ENCODE data around the gene BTBD18.

BTBD18 gene

DNA sequence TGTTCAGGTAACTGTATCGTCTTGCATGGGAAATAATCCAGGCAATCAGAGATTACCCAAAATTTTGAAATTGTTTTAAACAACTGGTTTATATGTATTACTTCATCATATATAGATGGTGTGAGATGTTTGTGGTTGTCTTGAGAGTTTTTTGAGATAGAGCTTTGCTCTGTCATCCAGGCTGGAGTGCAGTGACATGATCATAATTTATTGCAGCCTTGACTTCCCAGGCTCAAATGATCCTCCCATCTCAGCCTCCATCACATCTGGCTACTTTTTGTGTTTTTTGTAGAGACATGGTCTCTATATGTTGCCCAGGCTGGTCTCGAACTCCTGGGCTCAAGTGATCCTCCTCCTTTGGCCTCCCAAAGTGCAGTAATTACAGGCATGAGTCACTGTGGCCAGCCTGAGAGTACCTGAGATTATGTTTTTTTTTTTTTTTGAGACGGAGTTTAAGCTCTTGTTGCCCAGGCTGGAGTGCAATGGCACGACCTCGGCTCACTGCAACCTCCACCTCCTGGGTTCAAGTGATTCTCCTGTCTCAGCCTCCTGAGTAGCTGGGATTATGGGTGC, 21.5 kb upstream of the BTBD18 start:
- no peak for DNase-seq

DNA sequence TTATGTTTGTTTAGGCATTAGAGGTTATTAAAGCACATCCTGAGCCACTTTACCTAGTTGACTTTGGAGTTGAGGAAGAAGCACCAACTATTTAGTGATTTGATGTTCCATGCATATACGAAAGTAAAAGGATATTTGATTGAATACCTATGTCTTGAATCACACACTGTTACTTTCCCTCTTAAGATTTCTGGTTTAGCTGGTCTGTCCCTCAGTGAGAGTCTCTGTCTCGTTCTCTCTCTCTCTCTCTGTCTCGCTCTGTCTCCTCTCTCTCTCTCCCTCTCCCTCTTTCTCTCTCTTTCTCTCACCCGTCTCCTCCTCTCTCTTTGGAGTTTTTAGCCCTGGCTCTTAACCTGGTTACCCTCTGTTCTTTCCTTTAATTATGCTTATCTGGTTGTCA, 20.9 kb upstream of the BTBD18 start:
- DNase-seq = no peak

DNA sequence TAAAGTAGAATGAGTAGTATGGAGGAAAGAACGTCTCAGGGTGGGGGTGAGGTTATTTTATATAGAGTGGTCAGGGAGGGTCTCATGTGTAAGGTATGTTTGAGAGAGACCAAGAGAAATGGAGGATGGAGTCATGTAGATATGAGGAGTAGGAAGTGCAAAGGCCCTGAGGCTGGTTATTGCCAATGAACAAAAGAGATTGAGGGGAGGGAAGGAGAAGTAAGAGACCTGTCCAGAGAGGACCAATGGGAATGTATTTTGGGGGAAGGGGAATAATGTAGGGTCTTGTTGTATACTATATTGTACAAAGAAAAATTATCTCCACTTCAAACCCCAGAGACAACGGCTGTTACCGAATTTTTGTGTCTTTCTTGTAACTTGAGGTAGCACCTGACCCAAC, 19.7 kb upstream of the BTBD18 start:
- DNase-seq = no peak

DNA sequence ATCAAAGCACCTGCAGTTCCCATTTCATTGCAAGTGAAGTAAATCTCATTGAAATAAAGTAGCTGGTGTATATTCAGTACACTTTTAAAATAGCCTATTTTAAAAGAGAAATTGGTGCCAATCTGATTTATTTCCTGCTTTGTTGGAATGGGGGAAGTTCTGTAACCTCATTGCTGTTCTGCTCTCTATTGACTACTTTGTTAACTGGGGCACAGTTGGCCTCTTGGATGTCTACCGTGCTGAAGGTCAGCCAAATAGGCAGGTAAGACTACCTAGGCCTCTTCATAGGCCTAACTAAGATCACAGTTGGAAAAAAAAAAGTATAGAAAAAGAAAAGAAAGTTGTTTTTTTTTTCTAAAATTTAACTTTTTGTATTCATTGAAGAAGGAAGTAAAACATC, 19.2 kb upstream of the BTBD18 start:
- no peak for DNase-seq

DNA sequence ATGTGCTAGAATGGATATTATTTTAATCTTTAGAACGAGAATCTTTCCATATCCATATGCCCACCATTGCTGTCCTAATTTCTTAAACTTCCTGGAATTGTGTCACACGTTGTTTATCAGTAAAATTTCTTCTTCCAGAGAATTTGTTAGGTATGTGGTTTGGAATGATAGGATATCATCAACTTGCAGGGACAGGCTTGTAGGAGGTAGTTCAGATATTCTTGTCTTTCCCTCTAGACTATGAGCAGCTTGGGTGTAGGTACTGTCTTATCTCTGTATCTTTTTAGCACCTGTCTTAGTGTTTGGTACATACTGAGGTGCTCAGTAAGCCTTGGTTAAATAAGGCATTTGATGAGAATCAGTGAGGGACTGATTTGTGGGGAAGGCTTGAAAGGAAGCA, 13.4 kb upstream of the BTBD18 start:
- no peak for DNase-seq

DNA sequence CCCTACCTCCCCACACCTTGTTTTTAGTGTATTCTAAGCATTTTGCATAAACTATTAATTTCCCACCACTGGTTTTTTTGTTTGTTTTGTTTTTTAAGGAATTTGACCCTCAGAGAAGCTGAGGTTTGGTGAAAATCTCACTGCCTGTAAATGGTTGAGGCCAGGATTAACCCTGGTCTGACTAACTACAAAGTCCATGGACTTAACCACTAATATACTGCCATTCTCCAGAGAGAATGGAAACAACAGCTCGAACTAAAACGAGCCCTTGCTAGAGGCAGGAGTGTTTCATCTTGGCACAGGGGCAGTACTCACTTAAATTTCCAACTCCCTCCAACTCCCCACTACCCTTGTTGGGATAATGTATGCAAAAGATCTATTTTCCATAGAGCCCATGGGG, 12.9 kb upstream of the BTBD18 start:
- no peak for DNase-seq

DNA sequence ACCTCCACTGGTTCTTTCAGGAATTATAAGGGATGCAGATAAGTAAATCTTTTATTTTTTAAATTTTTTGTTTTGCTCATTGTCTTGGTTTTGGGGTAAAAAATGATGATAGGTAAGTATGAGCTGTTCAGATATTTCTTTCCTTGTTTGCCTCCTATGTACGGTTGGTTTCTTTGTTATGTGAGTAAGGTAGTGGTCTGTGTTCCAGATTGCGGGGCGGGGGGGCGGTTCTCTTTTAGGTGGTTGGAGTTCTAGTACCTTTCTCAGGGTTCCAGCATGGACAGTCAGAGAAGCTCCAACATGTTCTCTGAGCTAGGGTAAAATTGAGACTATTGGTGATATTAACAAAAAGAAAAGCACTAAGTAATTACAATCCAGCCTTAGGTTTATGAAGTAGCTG, 12.4 kb upstream of the BTBD18 start:
- no peak for DNase-seq

DNA sequence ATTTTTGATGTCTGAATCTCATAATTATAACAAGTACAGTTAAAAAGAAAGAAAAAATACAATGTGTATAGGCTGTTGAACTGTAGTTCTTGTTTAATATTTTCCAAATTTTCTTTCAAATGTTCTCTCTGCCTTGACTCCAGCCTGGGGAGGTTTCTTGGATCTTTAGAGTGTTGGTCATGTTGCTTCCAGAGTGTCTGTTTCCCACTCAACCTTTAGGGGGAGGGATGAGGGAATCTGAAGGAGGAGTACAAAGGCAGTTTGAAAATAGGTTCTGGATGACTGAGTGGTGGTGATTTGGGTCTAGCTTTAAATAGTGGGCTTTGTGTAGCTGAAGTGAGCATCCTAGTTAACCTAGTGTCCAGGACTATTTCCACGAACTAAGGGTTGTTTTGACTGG, 11.9 kb upstream of the BTBD18 start:
- DNase-seq = no peak

DNA sequence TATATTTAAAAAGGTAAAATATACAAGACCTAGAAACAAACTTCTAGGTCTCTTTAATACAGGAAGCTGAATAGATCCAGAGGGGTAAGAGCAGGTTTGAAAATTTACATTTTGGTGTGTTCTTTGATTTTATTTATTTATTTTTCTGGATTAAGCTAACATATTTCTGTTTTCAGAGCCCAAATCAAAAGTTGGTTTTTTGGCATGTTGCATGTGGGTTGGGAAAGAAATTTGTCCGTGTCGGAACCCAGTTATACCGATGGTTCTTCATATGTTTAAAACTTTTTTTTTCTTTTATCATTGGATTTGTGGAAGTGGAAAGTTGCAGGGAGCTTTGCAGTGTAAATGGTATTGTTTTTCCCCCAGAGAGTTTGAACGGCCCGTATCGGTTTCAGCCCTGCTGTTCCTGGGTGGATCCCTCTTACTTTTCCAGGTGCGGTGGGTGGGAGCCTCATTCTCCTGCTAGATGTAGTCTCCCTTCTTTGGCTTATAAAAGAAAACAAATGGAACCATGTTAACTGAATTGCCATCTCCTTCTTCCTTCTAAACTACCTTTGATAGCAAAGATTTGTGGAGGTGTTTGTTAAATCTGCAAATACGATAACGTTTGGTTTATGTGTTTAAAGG, 10.7 kb upstream of the BTBD18 start:
- DNase-seq = no peak

DNA sequence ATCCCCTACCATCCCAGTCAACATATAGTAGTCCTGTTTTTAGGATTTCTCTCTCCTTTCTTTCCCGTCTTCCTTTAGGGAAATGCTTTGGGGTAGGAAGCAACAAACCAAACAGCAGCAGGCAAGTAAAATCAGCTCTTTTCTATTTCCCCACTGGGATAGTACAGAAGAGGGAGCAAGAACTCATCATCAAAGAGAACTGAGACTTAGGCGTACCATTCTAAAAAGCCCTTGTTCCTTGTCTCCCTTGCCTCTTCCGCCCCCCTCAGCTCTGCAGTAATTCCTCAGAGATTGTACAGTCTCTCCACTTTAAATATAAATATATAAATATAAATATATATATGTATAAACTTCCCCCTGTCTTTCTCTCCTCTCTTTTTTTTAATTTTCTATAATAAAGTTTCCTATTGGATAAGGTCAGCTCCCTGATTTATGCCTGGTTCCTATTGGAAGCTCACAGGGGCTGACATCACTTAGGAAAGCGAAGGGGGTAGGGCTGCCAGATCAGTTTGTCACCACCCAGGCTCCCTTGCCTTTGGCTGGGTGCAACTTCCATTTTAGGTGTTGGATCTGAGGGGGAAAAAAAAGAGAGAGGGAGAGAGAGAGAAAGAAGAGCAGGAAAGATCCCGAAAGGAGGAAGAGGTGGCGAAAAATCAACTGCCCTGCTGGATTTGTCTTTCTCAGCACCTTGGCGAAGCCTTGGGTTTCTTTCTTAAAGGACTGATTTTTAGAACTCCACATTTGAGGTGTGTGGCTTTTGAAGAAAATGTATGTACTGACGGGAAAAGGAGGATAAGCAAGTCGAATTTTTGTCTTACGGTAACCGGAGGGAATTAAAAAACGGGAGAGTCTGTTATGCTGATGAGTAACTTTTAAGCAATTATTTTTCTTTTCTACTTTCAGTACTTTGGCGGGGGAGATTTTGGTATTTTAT, 9.9 kb upstream of the BTBD18 start, which contains the start of gene CTNND1:
CTNND1 (plus strand) TSS at position 502 of the 934 bp plus-strand sequence. CDS start 29,677 bp downstream, outside the sequence.
- no peak for DNase-seq

DNA sequence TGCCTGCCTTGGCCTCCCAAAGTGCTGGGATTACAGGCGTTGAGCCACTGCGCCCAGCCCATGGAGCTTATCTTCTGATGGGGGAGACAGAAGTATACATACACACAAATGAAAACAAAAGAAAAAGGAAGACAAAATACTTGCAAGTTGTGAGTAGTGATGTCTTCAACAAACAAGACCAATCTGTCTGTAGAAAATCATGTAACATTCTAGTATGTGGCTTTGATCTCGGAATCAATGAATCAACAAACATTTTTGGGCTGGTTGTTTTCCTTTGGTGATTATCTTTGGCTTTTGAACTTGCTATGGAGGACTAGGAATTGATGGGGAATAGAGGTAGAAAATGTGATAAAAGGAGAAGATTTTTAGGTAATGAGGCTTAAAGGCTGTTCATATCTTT, 6.6 kb upstream of the BTBD18 start:
- no peak for DNase-seq

DNA sequence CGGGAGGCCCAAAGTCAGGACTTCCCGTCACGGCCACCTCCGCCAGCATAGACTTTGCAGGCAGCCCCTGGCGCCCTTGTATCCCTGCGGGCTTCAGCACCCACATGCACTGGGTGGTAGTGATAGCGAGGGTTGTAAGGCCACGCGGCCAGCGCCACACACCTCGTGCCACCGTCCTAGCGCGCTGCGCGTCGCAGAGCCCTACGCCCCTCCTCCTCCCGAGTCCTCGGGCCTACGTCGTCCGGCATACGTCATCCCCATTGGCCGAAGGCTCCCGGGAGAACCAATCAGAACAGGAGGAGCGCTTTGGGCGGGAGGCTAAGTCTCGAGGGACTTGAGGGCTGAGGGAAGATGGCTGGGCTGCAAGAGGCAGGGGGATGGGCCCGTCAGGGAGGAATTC, 1.3 kb upstream of the BTBD18 start:
- DNase-seq = no peak

DNA sequence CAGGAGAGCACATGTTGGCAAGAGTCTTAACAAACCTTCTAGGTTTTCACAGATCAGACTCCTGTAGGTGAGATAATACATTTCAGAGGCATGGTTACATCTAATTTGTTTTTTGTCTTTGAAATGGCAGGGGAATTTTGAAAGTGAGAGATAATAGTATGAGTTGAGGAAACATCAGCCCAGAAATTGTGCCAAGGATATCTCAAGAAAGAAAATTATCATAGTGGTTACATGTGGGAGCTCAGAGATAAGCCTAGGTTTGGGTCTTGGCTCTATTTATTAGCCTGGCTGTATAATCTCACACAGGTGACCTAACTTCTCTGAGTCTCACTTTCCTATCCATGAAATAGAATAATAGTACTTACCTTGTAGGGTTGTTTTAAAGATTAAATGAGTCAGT, 443 bp downstream of the BTBD18 start:
- DNase-seq = no peak

DNA sequence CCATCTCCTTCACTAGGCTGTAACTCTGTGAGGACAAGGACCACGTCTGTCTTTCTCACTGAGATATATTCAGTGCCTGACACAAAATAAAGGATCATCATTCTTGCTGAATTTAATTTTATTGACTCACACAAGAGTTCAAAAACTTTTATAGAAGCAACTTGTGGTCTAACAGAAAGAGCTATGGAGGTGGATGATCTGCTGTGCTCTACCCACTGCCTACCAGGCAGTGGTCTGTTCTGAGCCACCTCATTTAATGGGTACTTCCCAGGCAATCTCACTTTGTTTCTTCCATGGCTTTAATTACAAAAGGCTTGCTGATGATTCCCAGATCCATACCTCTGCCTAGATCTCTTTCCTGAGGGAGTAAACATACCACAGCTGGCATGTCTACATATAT, 4.7 kb downstream of the BTBD18 start:
- DNase-seq = no peak

DNA sequence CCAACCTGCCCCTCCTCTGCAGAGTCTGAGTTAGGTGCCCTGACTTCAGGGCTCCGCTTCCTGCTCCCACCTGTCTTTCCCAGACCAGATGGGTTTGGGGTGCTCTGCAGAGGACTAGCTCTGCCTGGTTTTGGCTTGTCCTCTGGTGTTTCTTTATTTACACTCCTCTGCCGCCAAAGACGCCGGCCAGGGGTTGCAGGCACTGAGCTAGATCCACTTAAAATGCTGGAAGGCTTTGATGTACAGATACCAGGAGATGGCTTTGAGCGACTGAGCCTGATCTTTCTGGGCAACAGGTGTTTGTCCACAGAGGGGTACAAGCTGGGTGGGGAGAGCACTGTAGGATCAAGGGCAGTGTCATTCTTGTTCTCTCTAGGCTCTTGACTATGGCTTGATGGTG, 6.4 kb downstream of the BTBD18 start:
- DNase-seq = no peak

DNA sequence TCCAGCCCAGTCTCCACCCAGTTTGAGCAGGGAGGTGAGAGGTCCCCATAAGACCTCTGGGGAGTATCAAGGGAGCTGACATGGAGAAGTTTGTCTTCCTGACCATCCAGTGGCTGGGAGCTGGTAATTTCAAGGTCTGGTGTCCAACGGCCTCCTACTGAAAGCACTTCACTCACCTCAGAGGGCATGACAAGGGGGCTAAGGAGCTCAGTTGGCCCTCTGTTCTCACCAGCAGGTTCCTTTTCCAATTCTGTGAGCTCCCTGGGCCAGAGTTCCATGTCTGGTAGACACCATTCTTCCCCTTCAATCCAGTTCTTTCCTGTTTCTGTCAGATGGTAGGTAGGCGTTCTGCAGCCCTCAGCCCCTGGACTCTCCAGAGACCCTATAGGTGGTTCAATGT, 7.3 kb downstream of the BTBD18 start:
- DNase-seq = no peak

DNA sequence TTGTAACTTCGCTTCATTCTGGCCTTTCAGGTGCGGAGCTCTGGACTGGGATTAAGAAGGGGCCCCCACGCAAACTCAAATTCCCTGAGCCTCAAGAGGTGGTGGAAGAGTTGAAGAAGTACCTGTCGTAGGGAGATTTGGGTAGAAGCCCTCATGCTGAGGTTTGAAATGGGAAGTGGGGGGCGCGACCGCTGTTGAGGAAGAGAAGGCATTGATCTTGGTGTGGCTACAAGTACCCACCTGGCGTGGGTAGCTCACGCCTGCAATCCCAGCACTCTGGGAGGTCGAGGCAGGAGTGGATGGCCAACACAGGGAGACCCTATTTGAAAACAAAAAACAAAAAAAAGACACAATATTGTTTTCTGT, 9.5 kb downstream of the BTBD18 start:
- DNase-seq = no peak

DNA sequence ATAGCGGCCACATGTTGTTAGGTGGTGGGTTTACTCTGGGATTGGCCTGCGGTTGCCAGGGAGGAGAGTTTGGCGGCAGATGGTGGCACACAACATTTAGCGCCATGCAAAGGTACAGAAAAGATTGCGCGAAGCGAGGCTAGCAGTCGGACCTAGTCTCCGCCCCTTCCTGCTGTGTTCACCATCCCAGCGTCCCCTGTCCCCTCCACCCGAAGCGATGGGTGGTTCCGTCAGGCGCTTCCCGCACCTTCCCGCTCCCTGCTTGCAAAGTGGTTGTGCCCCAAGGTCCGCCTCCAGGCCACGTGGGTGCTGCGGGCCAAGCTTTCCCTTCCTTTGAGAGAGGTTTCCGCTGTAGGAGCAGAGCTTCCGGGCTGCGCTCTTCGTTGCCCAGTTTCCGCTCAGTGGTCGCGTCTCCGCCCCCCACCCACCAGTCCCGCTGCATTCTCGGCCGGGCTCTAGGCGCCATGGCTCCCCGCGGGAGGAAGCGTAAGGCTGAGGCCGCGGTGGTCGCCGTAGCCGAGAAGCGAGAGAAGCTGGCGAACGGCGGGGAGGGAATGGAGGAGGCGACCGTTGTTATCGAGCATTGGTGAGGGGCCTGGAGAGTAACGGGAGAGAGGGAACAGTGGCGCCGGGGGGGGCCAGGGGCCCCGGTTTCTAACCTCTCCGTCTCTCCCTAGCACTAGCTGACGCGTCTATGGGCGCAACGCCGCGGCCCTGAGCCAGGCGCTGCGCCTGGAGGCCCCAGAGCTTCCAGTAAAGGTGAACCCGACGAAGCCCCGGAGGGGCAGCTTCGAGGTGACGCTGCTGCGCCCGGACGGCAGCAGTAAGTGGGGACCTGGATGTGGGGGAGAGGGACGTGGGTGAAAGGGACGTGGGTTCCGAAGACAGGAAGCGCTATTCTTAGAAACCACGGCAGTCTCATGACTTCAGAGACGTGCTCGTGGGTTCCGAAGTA, 10.2 kb downstream of the BTBD18 start, which contains the start of gene SELENOH:
SELENOH (plus strand) TSS at position 360 of the 955 bp plus-strand sequence; CDS start at position 465, 105 bp downstream.
- DNase-seq = peak; percentile 90 to 92

DNA sequence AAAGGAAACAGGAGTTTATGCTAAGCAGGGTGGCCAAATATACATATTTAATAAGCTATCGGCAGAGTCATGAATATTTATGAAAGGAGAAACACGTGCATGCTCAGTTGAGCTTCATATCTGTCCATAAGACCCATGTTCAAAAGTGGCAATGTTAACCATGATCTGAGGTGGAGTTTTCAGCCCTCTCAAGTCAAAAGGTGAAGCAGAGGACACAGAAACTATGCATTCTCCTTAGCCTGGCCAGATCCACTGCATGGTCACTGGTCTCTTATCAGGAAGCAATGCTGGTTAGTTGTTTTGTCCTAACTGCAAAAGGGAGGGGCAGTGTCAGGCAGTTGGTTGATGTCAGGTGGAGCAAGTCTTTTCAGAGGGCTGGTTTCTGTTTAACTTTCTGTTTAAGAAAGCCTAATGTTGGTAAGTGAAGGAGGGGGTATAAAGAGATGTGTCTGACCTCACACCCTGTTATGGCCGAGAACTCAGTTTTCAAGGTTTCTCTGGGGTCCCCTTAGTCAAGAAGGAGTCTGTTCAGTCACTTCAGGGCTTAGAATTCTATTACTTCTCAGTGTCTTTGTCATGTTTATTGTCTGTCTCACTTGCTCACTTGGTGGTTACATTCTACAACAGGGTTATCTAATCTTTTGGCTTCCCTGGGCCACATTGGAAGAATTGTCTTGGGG, 15.9 kb downstream of the BTBD18 start:
- no peak for DNase-seq

DNA sequence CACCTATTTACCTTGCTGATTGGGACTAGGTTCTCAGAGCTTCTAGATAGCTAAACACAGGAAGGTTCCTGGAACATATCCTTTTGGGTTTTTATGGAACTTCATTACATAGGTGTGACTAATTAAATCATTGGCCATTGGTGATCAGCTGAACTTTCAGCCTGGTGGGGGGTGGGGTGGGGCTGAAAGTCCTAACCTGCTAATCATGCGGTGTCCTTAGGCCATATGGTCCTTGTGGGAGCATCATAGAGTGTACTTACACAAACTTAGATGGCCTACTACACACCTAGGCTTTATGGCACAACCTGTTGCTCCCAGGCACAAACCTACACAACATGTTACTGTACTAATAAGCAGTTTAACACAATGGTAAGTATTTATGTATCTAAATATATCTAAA, 19.0 kb downstream of the BTBD18 start:
- no peak for DNase-seq

DNA sequence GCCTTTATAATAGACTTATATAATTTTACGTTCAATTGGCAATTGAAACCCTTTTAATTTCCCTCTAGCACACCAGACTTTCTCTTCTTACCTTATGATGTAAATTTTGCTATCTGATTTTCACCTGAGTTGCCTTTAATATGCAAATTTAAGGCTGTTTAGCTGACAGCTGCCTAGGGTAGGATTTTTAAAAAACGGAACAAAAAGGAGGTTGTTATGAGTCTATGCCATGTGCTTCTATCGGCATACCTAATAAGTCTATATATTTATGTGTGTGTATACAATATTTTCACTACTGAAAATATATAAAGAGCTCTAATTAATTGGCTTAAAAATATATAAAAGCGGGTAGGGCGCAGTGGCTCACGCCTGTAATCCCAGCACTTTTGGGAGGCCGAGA, 22.1 kb downstream of the BTBD18 start:
- no peak for DNase-seq

DNA sequence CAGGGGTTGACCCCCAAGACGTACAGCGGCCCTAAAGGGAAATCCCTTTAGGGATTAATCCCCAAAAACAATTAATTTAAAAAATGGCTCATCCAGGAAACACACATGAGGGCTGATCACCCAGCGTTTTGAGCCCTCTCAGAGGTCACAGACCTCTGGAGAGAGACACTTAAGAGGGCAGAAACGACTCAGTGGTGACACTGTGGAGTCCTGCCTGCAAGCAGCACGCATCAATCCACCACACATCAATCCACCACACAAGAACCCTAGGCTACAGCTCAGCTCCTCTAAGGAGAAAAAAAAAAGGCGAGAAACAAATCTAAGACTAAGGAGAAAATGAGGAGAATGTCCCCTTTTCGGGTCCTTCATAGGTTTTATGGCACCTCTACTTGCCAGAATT, 22.8 kb downstream of the BTBD18 start:
- DNase-seq = no peak
